Thoracic aorta (tissue), 2 donors: ENCODE data around the gene NUP107. TPM values are rescaled to one million over a fixed set of nuclear protein-coding genes. Genes with fewer than 3 reads are reported as not detected.

Source experiments
- ATAC-seq: fragments of 150-250 bp; one replicate; pipeline ENCODE4 v1.8.0; 2017; ENCODE audit warnings: low read depth; ENCODE audit not compliant: insufficient number of reproducible peaks, low FRiP score
- DNase-seq: peaks from one replicate; pipeline ENCODE4 v3.0.0-alpha.2; 2020; ENCODE audit warnings: low spot score
- H3K27ac ChIP-seq, 2 donors: fragments of 200-600 bp; sonication (generic); 1 replicate in 1 of 2; 2 replicates in 1 of 2; pipeline ENCODE4 v1.5.1; 2016; ENCODE audit warnings: mild to moderate bottlenecking in 2 of 2, moderate library complexity in 2 of 2
- H3K27me3 ChIP-seq: fragments of 200-600 bp; sonication (generic); replicated peaks from 2 replicates; pipeline ENCODE4 v1.6.0; 2016; ENCODE audit warnings: mild to moderate bottlenecking; ENCODE audit not compliant: insufficient read depth
- H3K36me3 ChIP-seq: fragments of 200-600 bp; sonication (generic); one replicate; pipeline ENCODE4 v1.5.1; 2016
- H3K4me1 ChIP-seq, 2 donors: fragments of 200-600 bp; sonication (generic); 1 replicate in 1 of 2; 2 replicates in 1 of 2; pipeline versions ENCODE4 v1.5.1 to v1.6.0; 2016; ENCODE audit warnings: low read depth in 2 of 2, mild to moderate bottlenecking in 1 of 2; ENCODE audit not compliant: control insufficient read depth in 1 of 2
- H3K4me3 ChIP-seq: fragments of 200-600 bp; sonication (generic); 2 replicates; pipeline ENCODE4 v1.5.1; 2016; ENCODE audit warnings: mild to moderate bottlenecking
- H3K9me3 ChIP-seq: fragments of 200-600 bp; sonication (generic); 2 replicates; pipeline ENCODE4 v1.5.1; 2016
- CTCF ChIP-seq: fragments of 200-600 bp; sonication (generic); IDR thresholded peaks from one replicate; pipeline ENCODE4 v1.5.1; 2019; ENCODE audit warnings: antibody characterized with exemption
- total RNA-seq, 2 donors: library from RNA; depleted of rRNA; stranded (reverse); fragments of >200 nt; gene quantifications; one replicate each; pipeline versions ENCODE4 v1.1.0 to v1.2.3, GENCODE V29; 2016

NUP107 gene
- total RNA-seq, 2 donors from 2014 or later, result 28.0 to 45.4 TPM

GRCh38 chr12:68790081-68790951 is 103.5 kb downstream of the NUP107 start:
- peaks cover 6 to 8% of the 10 kb centered on the region in 2 donors for H3K4me1 ChIP-seq

GRCh38 chr12:68790952-68791234 is 104.1 kb downstream of the NUP107 start:
- no peak overlapping the region for H3K27ac ChIP-seq
- no peak for DNase-seq
- ATAC-seq, result no peak
- peaks cover 4 to 6% of the 10 kb centered on the region in 2 donors for H3K4me1 ChIP-seq
- no peaks in the 10 kb centered on the region for H3K36me3 ChIP-seq
- no peak overlapping the region for H3K4me3 ChIP-seq
- no peaks in the 10 kb centered on the region for H3K27me3 ChIP-seq
- H3K9me3 ChIP-seq, result no peaks in the 10 kb centered on the region
- TF ChIP-seq CTCF, result no peak

More at GRCh38 chr12:68790081-68790951, 103.5 kb downstream of the NUP107 start:
- no peaks in the 10 kb centered on the region for H3K36me3 ChIP-seq
- H3K27ac ChIP-seq, result no peak overlapping the region
- H3K9me3 ChIP-seq, result no peaks in the 10 kb centered on the region
- no peaks in the 10 kb centered on the region for H3K27me3 ChIP-seq
- no peak for TF ChIP-seq CTCF
- no peak overlapping the region for H3K4me3 ChIP-seq
- ATAC-seq (no peak), DNase-seq (no peak)

- H3K27ac ChIP-seq, result no peak overlapping the region
- TF ChIP-seq CTCF, result no peak
- peaks cover 0 to 3% of the 10 kb centered on the region in 2 donors for H3K4me1 ChIP-seq
- ATAC-seq (no peak), DNase-seq (no peak)
- no peaks in the 10 kb centered on the region for H3K27me3 ChIP-seq
- no peak overlapping the region for H3K4me3 ChIP-seq
- H3K9me3 ChIP-seq, result no peaks in the 10 kb centered on the region
- no peaks in the 10 kb centered on the region for H3K36me3 ChIP-seq
Observed at GRCh38 chr12:68791897-68792481, 105.2 kb downstream of the NUP107 start.

GRCh38 chr12:68792952-68793351 is 106.2 kb downstream of the NUP107 start:
- DNase-seq (no peak), ATAC-seq (no peak)
- H3K4me1 ChIP-seq, result no peaks in the 10 kb centered on the region
- H3K4me3 ChIP-seq, result no peak overlapping the region
- TF ChIP-seq CTCF, result no peak
- no peaks in the 10 kb centered on the region for H3K27me3 ChIP-seq
- no peaks in the 10 kb centered on the region for H3K36me3 ChIP-seq
- no peaks in the 10 kb centered on the region for H3K9me3 ChIP-seq
- H3K27ac ChIP-seq, result no peak overlapping the region

- no peak overlapping the region for H3K27ac ChIP-seq
- no peak overlapping the region for H3K4me3 ChIP-seq
- no peak for TF ChIP-seq CTCF
Observed at GRCh38 chr12:68793436-68793835, 106.7 kb downstream of the NUP107 start.

More at GRCh38 chr12:68793436-68793835, 106.7 kb downstream of the NUP107 start:
- ATAC-seq, result no peak
- no peaks in the 10 kb centered on the region for H3K9me3 ChIP-seq
- H3K36me3 ChIP-seq, result no peaks in the 10 kb centered on the region
- H3K4me1 ChIP-seq, result no peaks in the 10 kb centered on the region
- no peaks in the 10 kb centered on the region for H3K27me3 ChIP-seq
- no peak for DNase-seq
